ENCODE results near the gene FNDC7. TPM values are rescaled to one million over a fixed set of nuclear protein-coding genes. Genes with fewer than 3 reads are reported as not detected.

FNDC7 gene, protein sequence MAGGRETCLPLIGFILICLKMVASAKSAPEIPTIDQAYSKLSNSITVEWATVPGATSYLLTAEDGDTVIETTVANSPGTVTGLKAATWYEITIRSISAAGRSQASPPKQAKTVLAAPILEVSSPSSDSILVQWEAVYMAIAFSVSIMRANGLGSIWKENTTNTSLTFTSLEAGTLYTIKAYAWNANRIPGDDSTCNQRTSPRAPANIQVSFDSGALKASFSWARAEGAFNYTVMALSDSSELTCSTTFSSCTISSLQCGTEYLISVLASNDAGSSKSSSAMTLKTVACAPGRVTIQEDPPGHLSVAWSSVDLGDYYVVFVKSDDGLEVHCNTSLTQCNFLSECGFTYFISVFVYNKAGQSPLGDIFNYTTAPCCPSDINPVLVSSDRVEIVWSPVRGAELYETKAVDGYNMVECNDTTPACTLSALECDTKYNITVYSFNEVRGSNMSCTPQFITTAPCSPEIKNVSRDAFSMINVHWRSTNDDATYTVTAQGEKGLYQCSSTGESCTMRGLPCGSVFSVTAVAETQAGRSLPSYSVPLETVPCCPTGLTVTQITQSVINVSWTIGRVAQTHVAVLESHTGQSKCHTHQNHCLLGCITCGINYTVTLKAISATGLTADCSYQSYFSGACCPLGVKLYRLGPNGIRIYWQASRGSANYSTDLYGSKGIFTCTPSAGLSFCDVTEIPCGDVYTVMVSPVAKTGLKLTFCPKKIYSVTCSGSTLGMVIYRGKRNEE
- total RNA-seq: not detected
- polyA plus RNA-seq: not detected

DNA sequence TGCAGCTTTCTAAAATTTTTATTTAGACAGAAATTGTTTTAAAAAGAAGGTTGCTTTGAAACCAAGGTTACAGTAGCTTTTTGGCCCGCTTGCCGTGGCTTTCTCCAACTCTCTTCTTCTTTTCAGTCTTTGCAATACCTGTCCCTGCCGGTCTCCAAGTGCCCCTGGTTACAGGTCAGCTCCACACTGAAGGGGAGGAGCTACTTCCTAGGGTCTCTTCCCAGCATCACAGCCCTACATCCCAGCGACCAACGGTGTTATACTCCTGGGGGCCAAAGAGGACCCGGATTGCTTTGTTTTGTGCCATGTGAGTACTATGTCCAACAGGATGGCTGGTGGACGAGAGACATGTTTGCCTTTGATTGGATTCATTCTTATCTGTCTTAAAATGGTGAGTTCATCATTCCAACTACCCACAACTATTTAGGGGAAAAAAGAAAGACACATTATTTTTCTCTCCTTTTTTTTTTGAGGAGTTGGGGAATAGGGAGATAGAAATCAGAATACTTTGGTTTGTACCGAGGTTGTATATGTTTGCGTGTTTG, at the start of gene FNDC7:
FNDC7 (plus strand) TSS at position 303 of the 545 bp plus-strand sequence; CDS start at position 329, 26 bp downstream.
- Histone ChIP-seq H3K9me3 (no peaks in the 10 kb centered on the region), H3K27ac (no peak within 1 kb of the TSS), H3K4me3 (no peak within 1 kb of the TSS), H3K27me3 (no peaks in the 10 kb centered on the region), H3K36me3 (no peaks in the 10 kb centered on the region), H3K4me1 (no peaks in the 10 kb centered on the region)
- WGBS, 2 donors: 59 to 62% methylated on average over 9 of the region's 9 CpGs
- intact Hi-C loops (cut with DNase I): no loop called here
- TF ChIP-seq POLR2AphosphoS5 (IDR thresholded peaks at IDR 0.05): no peak
- TF ChIP-seq CTCF (IDR thresholded peaks at IDR 0.05): no peak
- TF ChIP-seq POLR2A (IDR thresholded peaks at IDR 0.05): no peak
- TF ChIP-seq EP300 (IDR thresholded peaks at IDR 0.05): no peak
- no peak for DNase-seq

DNA sequence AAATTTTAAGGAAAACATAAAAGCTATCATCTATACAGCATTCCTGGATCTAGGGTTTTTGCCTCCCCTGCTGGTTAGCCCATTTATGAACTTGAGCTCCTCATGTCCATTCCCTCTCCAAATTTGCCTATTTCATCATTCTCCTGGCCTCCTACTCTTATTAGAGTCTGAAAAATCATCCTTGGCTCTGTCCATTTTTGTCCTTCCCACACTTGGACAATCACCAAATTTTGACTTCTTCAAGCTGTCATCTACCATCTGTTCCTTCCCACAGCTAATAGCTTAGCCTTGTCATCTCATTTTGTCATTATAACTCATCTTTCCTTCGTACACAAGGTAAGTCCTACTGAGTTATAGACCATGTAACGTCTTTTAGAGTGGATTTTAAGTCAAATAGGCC, 49.6 kb upstream of the FNDC7 start:
- no peak for TF ChIP-seq EP300 (IDR thresholded peaks at IDR 0.05)
- peak in 3 of 4 donors; percentile 15 to 64 (median 36) for TF ChIP-seq POLR2AphosphoS5 (IDR thresholded peaks at IDR 0.05)
- TF ChIP-seq POLR2A (IDR thresholded peaks at IDR 0.05): no peak
- TF ChIP-seq CTCF (IDR thresholded peaks at IDR 0.05): no peak
- intact Hi-C loops (cut with DNase I): no loop called here
- Histone ChIP-seq H3K27me3 (no peaks in the 10 kb centered on the region), H3K36me3 (no peaks in the 10 kb centered on the region), H3K4me1 (peaks cover 0 to 10% (median 7%) of the 10 kb centered on the region in 4 donors), H3K9me3 (no peaks in the 10 kb centered on the region), H3K4me3 (no peak overlapping the region), H3K27ac (no peak overlapping the region)
- WGBS, 2 donors: 86 to 88% methylated on average over 2 of the region's 2 CpGs
- no peak for DNase-seq

GRCh38 chr1:108664481-108664880, 48.2 kb upstream of the FNDC7 start:
- TF ChIP-seq POLR2A (IDR thresholded peaks at IDR 0.05) (no peak), POLR2AphosphoS5 (IDR thresholded peaks at IDR 0.05) (no peak), CTCF (IDR thresholded peaks at IDR 0.05) (no peak), EP300 (IDR thresholded peaks at IDR 0.05) (no peak)
- H3K4me1 ChIP-seq: peaks cover 0 to 10% (median 7%) of the 10 kb centered on the region in 4 donors
- no peaks in the 10 kb centered on the region for H3K9me3 ChIP-seq
- no peak overlapping the region for H3K27ac ChIP-seq
- intact Hi-C loops (cut with DNase I): no loop called here
- no peak for DNase-seq
- no peak overlapping the region for H3K4me3 ChIP-seq
- H3K27me3 ChIP-seq: no peaks in the 10 kb centered on the region
- 82 to 93% methylated on average over 6 of the region's 6 CpGs for WGBS, 2 donors
- H3K36me3 ChIP-seq: no peaks in the 10 kb centered on the region

DNA sequence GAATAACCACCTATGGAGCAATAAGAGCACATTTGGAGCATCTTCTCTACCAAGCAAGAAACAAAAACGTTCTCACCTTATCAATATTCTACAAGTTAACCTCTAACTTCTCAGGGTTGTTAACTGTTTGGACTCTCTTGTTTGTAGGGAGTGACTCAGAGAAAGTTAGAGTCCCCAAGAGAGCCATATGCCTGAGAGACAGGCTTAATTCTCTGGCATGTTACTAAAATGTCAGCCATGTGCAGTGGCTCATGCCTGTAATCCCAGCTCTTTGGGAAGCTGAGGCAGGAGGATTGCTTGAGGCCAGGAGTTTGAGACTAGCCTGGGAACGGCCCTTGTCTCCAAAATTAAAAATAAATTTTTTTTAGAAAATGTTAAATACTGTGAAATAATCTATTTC, 47.6 kb upstream of the FNDC7 start:
- 61 to 84% methylated on average over 2 of the region's 2 CpGs for WGBS, 2 donors
- intact Hi-C loops (cut with DNase I): no loop called here
- H3K36me3 ChIP-seq: no peaks in the 10 kb centered on the region

More for the DNA sequence above, 47.6 kb upstream of the FNDC7 start:
- Histone ChIP-seq H3K27ac (no peak overlapping the region), H3K9me3 (no peaks in the 10 kb centered on the region), H3K4me1 (peaks cover 0 to 10% (median 7%) of the 10 kb centered on the region in 4 donors), H3K27me3 (no peaks in the 10 kb centered on the region), H3K4me3 (no peak overlapping the region)
- TF ChIP-seq EP300 (IDR thresholded peaks at IDR 0.05): no peak
- no peak for TF ChIP-seq CTCF (IDR thresholded peaks at IDR 0.05)
- TF ChIP-seq POLR2A (IDR thresholded peaks at IDR 0.05): no peak
- TF ChIP-seq POLR2AphosphoS5 (IDR thresholded peaks at IDR 0.05): no peak
- no peak for DNase-seq
